ENCODE results near the gene ADM5. TPM values are rescaled to one million over a fixed set of nuclear protein-coding genes. Genes with fewer than 3 reads are reported as not detected.

Gene ADM5
- total RNA-seq, 1 donor from 2014 or later = 9.5 TPM

DNA sequence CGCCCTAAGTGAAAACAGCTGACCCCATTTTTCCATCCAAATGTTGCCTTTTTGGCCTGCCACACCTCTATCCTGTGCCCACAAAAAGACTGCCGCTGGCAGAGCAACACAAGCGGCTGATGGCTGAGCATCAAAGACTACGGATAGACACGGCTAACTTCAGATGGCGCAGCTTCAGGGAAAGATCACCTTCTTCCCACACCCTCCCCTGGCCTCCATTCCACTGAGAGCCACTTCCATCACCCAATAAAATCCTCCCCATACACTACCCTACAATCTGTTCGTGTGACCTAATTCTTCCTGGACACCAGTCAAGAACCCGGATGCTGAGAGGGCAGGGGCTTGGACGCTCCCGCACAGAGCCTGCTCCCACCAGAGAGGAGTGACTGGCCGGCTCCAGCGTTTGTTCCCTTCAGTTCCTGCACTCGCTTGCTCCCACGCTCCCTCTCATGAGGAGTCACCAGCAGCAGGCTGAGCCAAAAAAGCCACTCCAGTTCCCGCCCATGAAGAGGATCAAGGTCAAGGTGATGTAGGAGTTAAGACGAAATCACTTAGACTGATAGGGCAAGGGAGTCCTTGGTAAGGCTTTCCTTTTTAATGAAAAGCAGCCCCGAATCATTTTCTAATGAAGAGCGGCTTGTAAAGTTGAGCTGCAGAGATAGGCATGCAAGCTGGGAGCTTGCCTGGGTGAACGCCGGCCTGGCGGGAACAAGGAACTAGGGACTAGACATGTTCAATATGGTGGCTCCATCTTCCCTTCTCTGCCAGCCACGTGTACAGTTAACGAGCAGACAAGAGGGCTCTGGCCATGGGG, 38.0 kb downstream of the ADM5 start:
- Mint-ChIP-seq H3K9me3 (no peaks in the 10 kb centered on the region), H3K27me3 (peaks cover 3% of the 10 kb centered on the region), H3K4me1 (no peaks in the 10 kb centered on the region), H3K4me3 (no peak overlapping the region), H3K27ac (no peak overlapping the region), H3K36me3 (ENCODE audit: low read depth) (no peaks in the 10 kb centered on the region)
- intact Hi-C loops (cut with micrococcal nuclease) = no loop called here
- POLR2A ChIA-PET = no interaction called here
- CTCF ChIA-PET = no interaction called here
- TF ChIP-seq, protein P1, sequence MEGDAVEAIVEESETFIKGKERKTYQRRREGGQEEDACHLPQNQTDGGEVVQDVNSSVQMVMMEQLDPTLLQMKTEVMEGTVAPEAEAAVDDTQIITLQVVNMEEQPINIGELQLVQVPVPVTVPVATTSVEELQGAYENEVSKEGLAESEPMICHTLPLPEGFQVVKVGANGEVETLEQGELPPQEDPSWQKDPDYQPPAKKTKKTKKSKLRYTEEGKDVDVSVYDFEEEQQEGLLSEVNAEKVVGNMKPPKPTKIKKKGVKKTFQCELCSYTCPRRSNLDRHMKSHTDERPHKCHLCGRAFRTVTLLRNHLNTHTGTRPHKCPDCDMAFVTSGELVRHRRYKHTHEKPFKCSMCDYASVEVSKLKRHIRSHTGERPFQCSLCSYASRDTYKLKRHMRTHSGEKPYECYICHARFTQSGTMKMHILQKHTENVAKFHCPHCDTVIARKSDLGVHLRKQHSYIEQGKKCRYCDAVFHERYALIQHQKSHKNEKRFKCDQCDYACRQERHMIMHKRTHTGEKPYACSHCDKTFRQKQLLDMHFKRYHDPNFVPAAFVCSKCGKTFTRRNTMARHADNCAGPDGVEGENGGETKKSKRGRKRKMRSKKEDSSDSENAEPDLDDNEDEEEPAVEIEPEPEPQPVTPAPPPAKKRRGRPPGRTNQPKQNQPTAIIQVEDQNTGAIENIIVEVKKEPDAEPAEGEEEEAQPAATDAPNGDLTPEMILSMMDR (IDR thresholded peaks at IDR 0.05) = no peak
- no peak for ATAC-seq (ENCODE audit: low read depth)
- DNase-seq = no peak

DNA sequence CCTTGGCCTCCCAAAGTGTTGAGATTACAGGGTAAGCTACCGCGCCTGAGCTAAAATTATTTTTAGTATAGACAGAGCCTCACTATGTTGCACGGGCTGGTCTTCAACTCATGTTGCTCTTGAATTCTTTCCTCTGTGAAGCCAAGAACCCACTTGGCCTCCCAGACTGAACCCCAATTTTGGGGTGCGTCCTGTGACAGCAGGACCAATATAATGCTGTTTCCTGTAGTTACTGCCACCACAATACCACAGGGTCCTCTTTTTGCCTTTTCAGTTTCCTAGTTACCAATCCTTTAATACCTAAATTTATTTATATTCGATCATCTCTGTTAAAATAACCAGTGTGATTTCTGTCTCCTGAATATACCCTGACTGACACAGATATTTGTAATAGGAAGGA, 40.8 kb downstream of the ADM5 start:
- no peak for ATAC-seq (ENCODE audit: low read depth)
- Mint-ChIP-seq H3K4me3 (no peak overlapping the region), H3K27me3 (peaks cover 2% of the 10 kb centered on the region), H3K9me3 (no peaks in the 10 kb centered on the region), H3K4me1 (no peaks in the 10 kb centered on the region), H3K36me3 (ENCODE audit: low read depth) (no peaks in the 10 kb centered on the region), H3K27ac (no peak overlapping the region)
- ChIA-PET CTCF (interaction anchor here (1.0 kb wide), 1 partner anchor 13 kb away, joined by 3 read pairs; no protein-coding TSS in a partner anchor), POLR2A (no interaction called here)
- DNase-seq = no peak
- intact Hi-C loops (cut with micrococcal nuclease) = no loop called here
- TF ChIP-seq, protein P1 (IDR thresholded peaks at IDR 0.05) = no peak

DNA sequence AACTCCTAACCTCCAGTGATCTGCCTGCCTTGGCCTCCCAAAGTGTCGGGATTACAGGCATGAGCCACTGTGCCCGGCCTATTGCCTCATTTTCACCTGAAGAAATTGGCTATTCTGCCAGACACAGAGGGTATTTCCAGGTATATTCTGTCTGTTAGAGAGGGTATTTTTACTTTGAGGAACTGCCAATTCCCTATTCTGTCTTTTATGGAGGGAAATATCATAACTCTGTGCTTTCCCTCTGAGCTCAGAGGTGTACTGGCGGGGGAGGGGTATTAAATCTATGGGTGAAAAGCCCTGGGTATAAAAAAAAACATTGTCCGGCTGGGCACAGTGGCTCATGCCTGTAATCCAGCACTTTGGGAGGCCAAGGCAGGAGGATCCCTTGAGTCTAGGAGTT, 48.9 kb downstream of the ADM5 start:
- Mint-ChIP-seq H3K9me3 (no peaks in the 10 kb centered on the region), H3K4me3 (no peak overlapping the region), H3K27ac (no peak overlapping the region), H3K4me1 (no peaks in the 10 kb centered on the region), H3K27me3 (no peaks in the 10 kb centered on the region), H3K36me3 (ENCODE audit: low read depth) (no peaks in the 10 kb centered on the region)
- CTCF ChIA-PET = no interaction called here
- POLR2A ChIA-PET = no interaction called here
- intact Hi-C loops (cut with micrococcal nuclease) = no loop called here
- DNase-seq (no peak), ATAC-seq (ENCODE audit: low read depth) (no peak)
- TF ChIP-seq, protein P1 (IDR thresholded peaks at IDR 0.05) = no peak

DNA sequence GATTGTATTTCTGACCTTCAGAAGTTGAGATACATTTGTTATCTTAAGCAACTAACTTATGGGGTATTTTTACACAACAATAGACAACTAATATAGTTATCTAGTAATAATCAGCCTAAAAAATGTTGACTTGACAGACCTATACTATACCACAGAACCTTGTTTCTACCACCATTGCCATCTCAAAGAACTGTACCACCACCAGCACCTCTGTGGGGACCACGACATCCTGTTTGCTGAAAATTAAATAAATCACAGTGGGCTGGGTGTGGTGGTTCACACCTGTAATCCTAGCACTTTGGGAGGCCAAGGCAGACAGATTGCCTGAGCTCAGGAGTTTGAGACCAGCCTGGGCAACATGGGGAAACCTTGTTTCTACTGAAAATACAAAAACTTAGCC, 49.7 kb downstream of the ADM5 start:
- Mint-ChIP-seq H3K27me3 (no peaks in the 10 kb centered on the region), H3K27ac (no peak overlapping the region), H3K4me3 (no peak overlapping the region), H3K36me3 (ENCODE audit: low read depth) (no peaks in the 10 kb centered on the region), H3K4me1 (no peaks in the 10 kb centered on the region), H3K9me3 (no peaks in the 10 kb centered on the region)
- TF ChIP-seq, protein P1 (IDR thresholded peaks at IDR 0.05) = no peak
- ChIA-PET POLR2A (no interaction called here), CTCF (no interaction called here)
- ATAC-seq (ENCODE audit: low read depth) (no peak), DNase-seq (no peak)
- intact Hi-C loops (cut with micrococcal nuclease) = no loop called here

DNA sequence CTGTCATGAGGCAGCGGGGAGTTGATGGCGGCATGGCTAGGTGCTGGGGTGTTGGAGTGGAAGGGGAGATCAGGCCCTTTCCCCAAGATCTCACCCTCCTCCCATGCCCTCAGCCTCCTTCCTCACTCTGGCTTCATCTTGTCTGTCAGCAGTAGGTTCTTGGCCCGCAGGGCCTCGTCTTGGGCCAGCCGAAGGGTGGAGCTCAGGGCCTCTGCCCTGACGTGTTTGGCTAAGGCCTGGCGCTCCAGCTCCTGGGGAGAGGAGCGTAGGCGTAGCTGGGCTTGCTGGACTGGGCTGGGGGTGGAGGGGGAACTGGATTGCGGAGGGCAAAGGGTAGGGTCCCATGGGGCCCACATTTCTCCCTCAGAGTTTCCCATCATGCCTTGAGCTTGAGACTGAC, 50.5 kb downstream of the ADM5 start:
- no peaks in the 10 kb centered on the region for H3K27me3 Mint-ChIP-seq
- H3K36me3 Mint-ChIP-seq (ENCODE audit: low read depth) = no peaks in the 10 kb centered on the region
- H3K4me3 Mint-ChIP-seq = no peak overlapping the region
- ChIA-PET POLR2A (no interaction called here), CTCF (interaction anchor here (0.5 kb wide), 1 partner anchor 22 kb away, joined by 3 read pairs; no protein-coding TSS in a partner anchor)
- H3K4me1 Mint-ChIP-seq = no peaks in the 10 kb centered on the region
- no peak for ATAC-seq (ENCODE audit: low read depth)
- no peak overlapping the region for H3K27ac Mint-ChIP-seq
- TF ChIP-seq, protein P1 (IDR thresholded peaks at IDR 0.05) = no peak
- no peak for DNase-seq
- H3K9me3 Mint-ChIP-seq = no peaks in the 10 kb centered on the region
- intact Hi-C loops (cut with micrococcal nuclease) = no loop called here

Other genes starting within 250 kb of the ADM5 start
- 0.15 and 0.55 TPM in 2 replicates for gene SLC17A7, start 248.1 kb upstream of the ADM5 start, total RNA-seq
- 110 and 111 TPM in 2 replicates for gene PIH1D1, start 237.8 kb upstream of the ADM5 start, total RNA-seq
- gene ALDH16A1, start 236.4 kb upstream of the ADM5 start, total RNA-seq = 61.4 and 61.6 TPM in 2 replicates
- gene FLT3LG, start 215.4 kb upstream of the ADM5 start, total RNA-seq = 15.4 and 17.7 TPM in 2 replicates
- gene RPL13A, start 202.0 kb upstream of the ADM5 start, total RNA-seq = 6,642 and 7,342 TPM in 2 replicates
- gene RPS11, start 193.2 kb upstream of the ADM5 start, total RNA-seq = 3,758 and 4,733 TPM in 2 replicates
- 17.4 and 18.8 TPM in 2 replicates for gene FCGRT, start 176.9 kb upstream of the ADM5 start, total RNA-seq
- gene RCN3, start 161.6 kb upstream of the ADM5 start, total RNA-seq = 0.89 and 1.1 TPM in 2 replicates
- gene NOSIP, start 109.0 kb upstream of the ADM5 start, total RNA-seq = 49.9 and 54.8 TPM in 2 replicates
- 1.8 and 2.2 TPM in 2 replicates for gene PRRG2, start 108.3 kb upstream of the ADM5 start, total RNA-seq
- 37.1 and 42.1 TPM in 2 replicates for gene PRR12, start 98.4 kb upstream of the ADM5 start, total RNA-seq
- gene RRAS, start 49.5 kb upstream of the ADM5 start, total RNA-seq = 4.8 and 5.1 TPM in 2 replicates
- 58.7 and 61.0 TPM in 2 replicates for gene SCAF1, start 47.4 kb upstream of the ADM5 start, total RNA-seq
- gene IRF3, start 23.7 kb upstream of the ADM5 start, total RNA-seq = 145 and 171 TPM in 2 replicates
- gene BCL2L12, start 23.7 kb upstream of the ADM5 start, total RNA-seq = 30.7 and 39.1 TPM in 2 replicates
- 372 and 376 TPM in 2 replicates for gene PRMT1, start 12.3 kb upstream of the ADM5 start, total RNA-seq
- 0.35 and 0.51 TPM in 2 replicates for gene CPT1C, start 1.5 kb downstream of the ADM5 start, total RNA-seq
- gene TSKS, start 73.7 kb downstream of the ADM5 start, total RNA-seq = 0.39 and 0.55 TPM in 2 replicates
- gene AP2A1, start 77.4 kb downstream of the ADM5 start, total RNA-seq = 56.7 and 60.6 TPM in 2 replicates
- 12.0 and 15.0 TPM in 2 replicates for gene FUZ, start 123.7 kb downstream of the ADM5 start, total RNA-seq
- 70.1 and 88.8 TPM in 2 replicates for gene MED25, start 128.7 kb downstream of the ADM5 start, total RNA-seq
- gene PTOV1, start 161.6 kb downstream of the ADM5 start, total RNA-seq = 103 and 107 TPM in 2 replicates
- gene PNKP, start 178.0 kb downstream of the ADM5 start, total RNA-seq = 174 and 205 TPM in 2 replicates
- 21.3 and 28.7 TPM in 2 replicates for gene AKT1S1, start 187.8 kb downstream of the ADM5 start, total RNA-seq
- 51.1 and 57.0 TPM in 2 replicates for gene TBC1D17, start 188.1 kb downstream of the ADM5 start, total RNA-seq
- 24.0 and 25.5 TPM in 2 replicates for gene IL4I1, start 207.3 kb downstream of the ADM5 start, total RNA-seq
- 198 and 199 TPM in 2 replicates for gene ATF5, start 239.6 kb downstream of the ADM5 start, total RNA-seq
- gene NUP62, start 239.9 kb downstream of the ADM5 start, total RNA-seq = 96.8 and 114 TPM in 2 replicates